ENCODE results near the gene PTPRT.

DNA sequence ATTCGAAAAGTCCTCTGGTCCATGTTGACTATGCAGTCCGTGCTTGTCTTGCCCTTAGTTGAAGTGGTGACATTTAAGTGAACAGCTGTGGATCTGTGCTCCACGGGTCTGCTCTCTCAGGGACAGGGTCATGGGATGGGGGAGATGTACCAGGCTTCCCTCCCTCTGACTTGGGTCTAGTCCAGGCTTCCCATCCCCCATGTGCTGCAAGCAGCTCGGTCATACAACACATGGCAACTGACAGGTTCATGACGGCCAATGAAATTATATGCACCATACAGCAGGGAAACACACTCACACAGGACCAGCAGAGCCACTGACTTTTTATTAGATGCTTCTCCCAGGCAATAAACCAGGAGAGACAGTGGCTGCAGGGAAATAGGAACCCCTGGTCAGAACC is 201.4 kb downstream of the PTPRT start:
- TF ChIP-seq, protein P1, sequence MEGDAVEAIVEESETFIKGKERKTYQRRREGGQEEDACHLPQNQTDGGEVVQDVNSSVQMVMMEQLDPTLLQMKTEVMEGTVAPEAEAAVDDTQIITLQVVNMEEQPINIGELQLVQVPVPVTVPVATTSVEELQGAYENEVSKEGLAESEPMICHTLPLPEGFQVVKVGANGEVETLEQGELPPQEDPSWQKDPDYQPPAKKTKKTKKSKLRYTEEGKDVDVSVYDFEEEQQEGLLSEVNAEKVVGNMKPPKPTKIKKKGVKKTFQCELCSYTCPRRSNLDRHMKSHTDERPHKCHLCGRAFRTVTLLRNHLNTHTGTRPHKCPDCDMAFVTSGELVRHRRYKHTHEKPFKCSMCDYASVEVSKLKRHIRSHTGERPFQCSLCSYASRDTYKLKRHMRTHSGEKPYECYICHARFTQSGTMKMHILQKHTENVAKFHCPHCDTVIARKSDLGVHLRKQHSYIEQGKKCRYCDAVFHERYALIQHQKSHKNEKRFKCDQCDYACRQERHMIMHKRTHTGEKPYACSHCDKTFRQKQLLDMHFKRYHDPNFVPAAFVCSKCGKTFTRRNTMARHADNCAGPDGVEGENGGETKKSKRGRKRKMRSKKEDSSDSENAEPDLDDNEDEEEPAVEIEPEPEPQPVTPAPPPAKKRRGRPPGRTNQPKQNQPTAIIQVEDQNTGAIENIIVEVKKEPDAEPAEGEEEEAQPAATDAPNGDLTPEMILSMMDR (IDR thresholded peaks at IDR 0.05): no peak
- TF ChIP-seq POLR2AphosphoS5 (IDR thresholded peaks at IDR 0.05): no peak
- no peak for TF ChIP-seq POLR2A (IDR thresholded peaks at IDR 0.05)
- no peak for TF ChIP-seq EP300 (IDR thresholded peaks at IDR 0.05)

Data from suprapubic skin (tissue), 4 donors.